Neuronal stem cell (in vitro differentiated cells): ENCODE results near the gene MSLN.

Source experiments
- DNase-seq: peaks from one replicate; pipeline ENCODE4 v3.0.0-alpha.2; 2013; ENCODE audit warnings: low spot score
- H2AFZ ChIP-seq: one replicate; pipeline ENCODE4 v1.6.1; 2013; ENCODE audit warnings: mild to moderate bottlenecking, low read length, inconsistent platforms
- H2AK5ac ChIP-seq: 2 replicates; pipeline ENCODE4 v1.6.1; 2013; ENCODE audit warnings: low read depth, mild to moderate bottlenecking, inconsistent platforms, low read length, moderate library complexity, mixed read lengths
- H2BK120ac ChIP-seq: 2 replicates; pipeline ENCODE4 v1.6.1; 2013; ENCODE audit warnings: low read depth, mild to moderate bottlenecking, inconsistent platforms, low read length, moderate library complexity, mixed read lengths
- H2BK12ac ChIP-seq: one replicate; pipeline ENCODE4 v1.6.1; 2013; ENCODE audit warnings: low read length, inconsistent platforms
- H2BK15ac ChIP-seq: 2 replicates; pipeline ENCODE4 v1.6.1; 2013; ENCODE audit warnings: mild to moderate bottlenecking, low read length, inconsistent platforms, mixed read lengths
- H2BK5ac ChIP-seq: one replicate; pipeline ENCODE4 v1.6.1; 2013; ENCODE audit warnings: inconsistent platforms, mild to moderate bottlenecking, low read length, moderate library complexity
- H3K14ac ChIP-seq: one replicate; pipeline ENCODE4 v1.6.1; 2013; ENCODE audit warnings: low read length, inconsistent platforms
- H3K18ac ChIP-seq: 2 replicates; pipeline ENCODE4 v1.6.1; 2013; ENCODE audit warnings: low read length, inconsistent platforms
- H3K23ac ChIP-seq: 2 replicates; pipeline ENCODE4 v1.6.1; 2013; ENCODE audit warnings: low read depth, mild to moderate bottlenecking, mixed read lengths, low read length, inconsistent platforms; ENCODE audit not compliant: poor library complexity
- H3K27ac ChIP-seq: replicated peaks from 3 replicates; pipeline ENCODE4 v1.5.1; 2013; ENCODE audit warnings: low read length, inconsistent platforms
- H3K27me3 ChIP-seq, 3 experiments: 2 replicates each; pipeline ENCODE4 v1.6.1; 2013; ENCODE audit warnings: low read length in 3 of 3, mild to moderate bottlenecking in 2 of 3, inconsistent platforms in 1 of 3, low read depth in 1 of 3, mixed read lengths in 1 of 3, moderate library complexity in 1 of 3; ENCODE audit not compliant: control insufficient read depth in 3 of 3, insufficient read depth in 3 of 3
- H3K36me3 ChIP-seq, 2 donors: replicated peaks in 1 of 2; 2 replicates each; pipeline ENCODE4 v1.6.1; 2013; ENCODE audit warnings: low read length in 2 of 2; ENCODE audit not compliant: control insufficient read depth in 2 of 2, insufficient read depth in 2 of 2
- H3K4ac ChIP-seq: 2 replicates; pipeline ENCODE4 v1.6.1; 2013; ENCODE audit warnings: inconsistent platforms, mild to moderate bottlenecking, low read length, moderate library complexity
- H3K4me1 ChIP-seq, 2 donors: 1 replicate in 1 of 2; 2 replicates in 1 of 2; pipeline ENCODE4 v1.6.1; 2013; ENCODE audit warnings: low read length in 2 of 2, low read depth in 1 of 2; ENCODE audit not compliant: control insufficient read depth in 2 of 2, insufficient read depth in 1 of 2
- H3K4me2 ChIP-seq: one replicate; pipeline ENCODE4 v1.6.1; 2013; ENCODE audit warnings: mild to moderate bottlenecking, low read length, inconsistent platforms; ENCODE audit not compliant: insufficient read depth, poor library complexity, severe bottlenecking
- H3K4me3 ChIP-seq, 2 donors: 2 replicates each; pipeline ENCODE4 v1.5.1; 2013; ENCODE audit warnings: low read length in 2 of 2, mild to moderate bottlenecking in 2 of 2, inconsistent platforms in 1 of 2, moderate library complexity in 1 of 2
- H3K79me1 ChIP-seq: one replicate; pipeline ENCODE4 v1.6.1; 2013; ENCODE audit warnings: low read depth, mild to moderate bottlenecking, inconsistent platforms, low read length, moderate library complexity
- H3K9ac ChIP-seq: one replicate; pipeline ENCODE4 v1.6.1; 2013; ENCODE audit warnings: mild to moderate bottlenecking, low read depth, low read length, inconsistent platforms; ENCODE audit not compliant: poor library complexity
- H3K9me3 ChIP-seq, 2 donors: replicated peaks in 1 of 2; 2 replicates each; pipeline versions ENCODE3 to v1.6.1; 2013; ENCODE audit warnings: low read length in 2 of 2, mild to moderate bottlenecking in 2 of 2, inconsistent platforms in 1 of 2, low read depth in 1 of 2, mixed read lengths in 1 of 2, moderate library complexity in 1 of 2; ENCODE audit not compliant: control insufficient read depth in 2 of 2, insufficient read depth in 1 of 2
- H4K8ac ChIP-seq: one replicate; pipeline ENCODE4 v1.6.1; 2013; ENCODE audit warnings: low read depth, mild to moderate bottlenecking, inconsistent platforms, low read length, moderate library complexity
- H4K91ac ChIP-seq: one replicate; pipeline ENCODE4 v1.6.1; 2013; ENCODE audit warnings: low read length, low read depth, mild to moderate bottlenecking, inconsistent platforms; ENCODE audit not compliant: poor library complexity
- WGBS, 2 donors: extraction: QIAGEN DNeasy Blood & Tissue Kit; methylation state at CpG; one replicate each; pipeline ENCODE4 v1.1.7; 2013; ENCODE audit warnings: missing lambda C conversion rate in 2 of 2, mixed read lengths in 1 of 2; ENCODE audit not compliant: insufficient read length in 2 of 2, insufficient replicate concordance in 1 of 2; ENCODE audit errors: extremely low coverage in 2 of 2; 5-methylcytosine and 5-hydroxymethylcytosine counted together

MSLN gene

GRCh38 chr16:778447-778846 lies 17.9 kb downstream of the MSLN start:
- Histone ChIP-seq H3K27me3 (peaks cover 0 to 57% (median 3%) of the 10 kb centered on the region in 3 experiments), H2AK5ac (peak overlapping the region; percentile 88), H3K18ac (peak overlapping the region; percentile 15), H3K4me1 (peaks cover 0 to 3% of the 10 kb centered on the region in 2 donors), H2BK5ac (no peak overlapping the region), H4K91ac (peak overlapping the region; percentile 9), H3K4me2 (no peak overlapping the region), H3K4me3 (no peak overlapping the region), H3K23ac (peak overlapping the region; percentile 73), H2AFZ (no peak overlapping the region), H3K9me3 (peaks cover 0 to 1% of the 10 kb centered on the region in 2 donors), H3K36me3 (no peaks in the 10 kb centered on the region), H2BK15ac (peak overlapping the region; percentile 98), H2BK12ac (peak overlapping the region; percentile 90), H3K27ac (no peak overlapping the region), H3K14ac (peak overlapping the region; percentile 9), H4K8ac (no peak overlapping the region), H3K9ac (peak overlapping the region; percentile 24), H3K79me1 (peaks cover 2% of the 10 kb centered on the region), H3K4ac (no peak overlapping the region), H2BK120ac (no peak overlapping the region)
- no peak for DNase-seq
- no CpG with 5 or more reads among the region's 11 CpGs for WGBS, 2 donors

DNA sequence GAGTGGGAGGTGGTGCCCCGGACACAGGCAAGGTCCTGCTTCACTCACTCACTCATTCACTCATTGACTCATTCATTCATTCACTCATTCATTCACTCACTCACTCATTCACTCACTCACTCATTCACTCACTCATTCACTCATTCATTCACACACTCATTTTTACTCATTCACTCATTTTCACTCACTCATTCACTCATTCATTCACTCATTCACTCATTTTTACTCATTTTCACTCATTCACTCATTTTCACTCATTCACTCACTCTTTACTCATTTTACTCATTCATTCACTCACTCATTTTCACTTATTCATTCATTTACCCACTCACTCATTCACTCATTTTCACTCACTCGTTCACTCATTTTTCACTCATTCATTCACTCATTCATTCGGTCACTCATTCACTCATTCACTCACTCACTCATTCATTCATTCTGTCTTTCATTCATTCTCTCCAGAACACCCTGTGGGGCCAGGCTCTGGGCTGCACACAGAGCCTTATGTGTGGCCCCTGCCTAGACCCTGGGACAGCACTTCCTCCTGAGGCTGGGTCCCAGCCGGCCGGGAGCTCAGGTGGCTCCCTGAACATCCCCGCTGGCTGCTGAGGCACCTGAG lies 18.5 kb downstream of the MSLN start:
- Histone ChIP-seq H2BK12ac (no peak overlapping the region), H2AFZ (no peak overlapping the region), H3K23ac (no peak overlapping the region), H3K9ac (peak overlapping the region; percentile 24), H3K18ac (peak overlapping the region; percentile 15), H2BK15ac (peak overlapping the region; percentile 98), H2AK5ac (peak overlapping the region; percentile 88), H3K36me3 (no peaks in the 10 kb centered on the region), H2BK5ac (no peak overlapping the region), H3K27me3 (peaks cover 0 to 57% (median 3%) of the 10 kb centered on the region in 3 experiments), H3K4ac (no peak overlapping the region), H3K9me3 (peaks cover 0 to 1% of the 10 kb centered on the region in 2 donors), H3K14ac (peak overlapping the region; percentile 9), H4K8ac (no peak overlapping the region), H3K4me2 (no peak overlapping the region), H3K79me1 (peaks cover 2% of the 10 kb centered on the region), H2BK120ac (no peak overlapping the region), H4K91ac (peak overlapping the region; percentile 9), H3K4me1 (peaks cover 0 to 3% of the 10 kb centered on the region in 2 donors), H3K4me3 (no peak overlapping the region), H3K27ac (no peak overlapping the region)
- no peak for DNase-seq
- WGBS, 2 donors = 100% methylated on average over 1 to 2 of the region's 6 CpGs

GRCh38 chr16:779561-779960 lies 19.0 kb downstream of the MSLN start:
- H3K14ac ChIP-seq = no peak overlapping the region
- H3K18ac ChIP-seq = no peak overlapping the region
- DNase-seq = no peak
- H3K4me1 ChIP-seq = peaks cover 0 to 3% of the 10 kb centered on the region in 2 donors
- H2AFZ ChIP-seq = no peak overlapping the region
- peak overlapping the region; percentile 89 for H2AK5ac ChIP-seq
- no peak overlapping the region for H3K23ac ChIP-seq
- H3K9me3 ChIP-seq = peaks cover 0 to 1% of the 10 kb centered on the region in 2 donors
- H2BK12ac ChIP-seq = no peak overlapping the region
- H2BK5ac ChIP-seq = no peak overlapping the region
- H3K27me3 ChIP-seq = peaks cover 0 to 57% (median 3%) of the 10 kb centered on the region in 3 experiments
- no peaks in the 10 kb centered on the region for H3K36me3 ChIP-seq
- no peak overlapping the region for H3K4me2 ChIP-seq
- H3K4ac ChIP-seq = no peak overlapping the region
- H3K79me1 ChIP-seq = peaks cover 2% of the 10 kb centered on the region
- peak overlapping the region; percentile 84 for H2BK15ac ChIP-seq
- no peak overlapping the region for H4K8ac ChIP-seq
- H3K27ac ChIP-seq = no peak overlapping the region
- peak overlapping the region; percentile 0 for H3K9ac ChIP-seq
- H2BK120ac ChIP-seq = no peak overlapping the region
- no CpG with 5 or more reads among the region's 13 CpGs for WGBS, 2 donors
- H3K4me3 ChIP-seq = no peak overlapping the region
- H4K91ac ChIP-seq = no peak overlapping the region

- H3K4ac ChIP-seq = peak overlapping the region; percentile 90
- peaks cover 0 to 3% of the 10 kb centered on the region in 2 donors for H3K4me1 ChIP-seq
- H4K8ac ChIP-seq = no peak overlapping the region
- H3K14ac ChIP-seq = peak overlapping the region; percentile 57
- no peak overlapping the region for H2AFZ ChIP-seq
- H3K4me2 ChIP-seq = no peak overlapping the region
- no peak for DNase-seq
- peaks cover 9% of the 10 kb centered on the region for H3K79me1 ChIP-seq
- H3K9me3 ChIP-seq = peaks cover 0 to 1% of the 10 kb centered on the region in 2 donors
- peak overlapping the region; percentile 75 for H3K9ac ChIP-seq
- H3K23ac ChIP-seq = peak overlapping the region; percentile 52
- H2BK120ac ChIP-seq = no peak overlapping the region
- H3K36me3 ChIP-seq = peaks cover 3% of the 10 kb centered on the region in 2 donors
- peak overlapping the region; percentile 15 for H2AK5ac ChIP-seq
- H3K4me3 ChIP-seq = peak overlapping the region in 1 of 2 donors; percentile 31
- no peak overlapping the region for H3K27ac ChIP-seq
- H3K27me3 ChIP-seq = peaks cover 0 to 57% (median 3%) of the 10 kb centered on the region in 3 experiments
- H2BK5ac ChIP-seq = no peak overlapping the region
- no peak overlapping the region for H4K91ac ChIP-seq
- no CpG with 5 or more reads among the region's 16 CpGs for WGBS, 2 donors
- peak overlapping the region; percentile 16 for H2BK12ac ChIP-seq
- no peak overlapping the region for H3K18ac ChIP-seq
- H2BK15ac ChIP-seq = no peak overlapping the region
Observed at GRCh38 chr16:780296-780695, 19.8 kb downstream of the MSLN start.
